Renal cortex interstitium (tissue), 11 donors: Measurements from ENCODE around the gene PPP1R12A. TPM values are rescaled to one million over a fixed set of nuclear protein-coding genes. Genes with fewer than 3 reads are reported as not detected.
A peak's percentile ranks its signal among the peaks of the same experiment; 100 is the strongest.

Experiments used
- DNase-seq, 11 donors: peaks; one replicate each; pipeline ENCODE4 v3.0.0-alpha.2; 2013; ENCODE audit warnings: low read depth in 9 of 11, low spot score in 4 of 11; ENCODE audit errors: extremely low read depth in 1 of 11
- polyA plus RNA-seq, 3 donors: library from polyadenylated mRNA; unstranded; fragments of 120-200 nt; gene quantifications; one replicate each; pipeline ENCODE4 v1.2.1, GENCODE V29; 2013; ENCODE audit not compliant: insufficient read length in 3 of 3

The PPP1R12A gene
- polyA plus RNA-seq, 3 donors = 93.4 to 124 (median 113) TPM

DNA sequence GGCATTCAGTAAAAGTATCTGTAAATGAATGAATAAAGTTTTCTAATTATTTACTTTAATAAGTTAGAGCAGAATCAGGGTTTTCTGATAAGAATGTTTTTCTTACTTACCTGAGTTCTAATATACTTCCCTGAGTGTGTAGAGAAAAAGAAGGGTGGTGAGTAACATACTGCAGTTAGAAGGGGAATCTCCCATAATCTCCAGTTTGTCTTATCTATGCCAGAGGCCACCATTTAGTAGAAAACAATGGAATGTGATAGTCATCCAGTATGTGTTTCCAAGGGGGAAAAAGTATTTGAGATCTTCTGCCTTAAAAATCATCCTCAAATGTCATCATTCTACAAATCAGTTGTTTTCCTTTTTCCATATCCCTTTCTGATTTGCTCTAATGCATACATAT lies 187.6 kb downstream of the PPP1R12A start:
- DNase-seq = no peak

DNA sequence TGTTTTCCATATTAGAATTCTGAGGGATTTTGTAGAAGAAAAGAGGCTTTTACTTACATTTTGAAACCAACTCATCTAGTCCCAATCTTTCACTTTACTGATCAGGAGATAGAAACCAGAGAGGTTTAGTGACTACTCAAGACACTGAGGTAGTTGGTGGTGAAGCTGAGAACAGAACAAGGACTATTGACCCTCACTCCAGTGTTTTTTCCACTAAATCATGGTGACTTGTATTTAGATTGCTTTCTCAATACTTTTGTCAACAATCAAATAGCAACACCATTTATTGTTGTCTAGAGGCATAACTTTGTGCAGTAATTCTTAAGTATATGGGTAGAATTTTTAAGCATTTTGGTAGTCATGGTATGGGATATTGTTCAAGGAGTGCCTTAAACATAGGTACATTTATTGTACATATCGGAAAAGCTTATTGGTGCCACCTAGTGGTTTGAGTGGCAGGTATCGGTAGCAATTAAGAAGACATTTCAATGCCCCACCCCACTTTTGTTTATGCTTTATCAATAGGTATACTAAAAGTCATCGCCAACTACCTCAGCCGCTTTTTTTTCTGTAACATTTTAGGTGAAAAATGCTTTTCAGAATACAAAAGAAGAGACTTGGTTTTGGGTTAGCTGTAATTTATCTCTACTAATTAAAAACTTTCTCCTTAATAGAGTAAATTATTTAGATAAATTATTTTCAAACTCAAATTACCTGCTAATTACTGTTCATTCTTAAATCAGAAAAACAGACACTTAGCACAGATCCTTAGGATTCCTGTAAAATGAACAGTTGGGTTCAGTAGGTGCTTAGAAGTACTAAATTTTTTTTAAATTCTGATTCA lies 196.8 kb downstream of the PPP1R12A start:
- DNase-seq = peak; percentile 19 to 44 (median 26)

DNA sequence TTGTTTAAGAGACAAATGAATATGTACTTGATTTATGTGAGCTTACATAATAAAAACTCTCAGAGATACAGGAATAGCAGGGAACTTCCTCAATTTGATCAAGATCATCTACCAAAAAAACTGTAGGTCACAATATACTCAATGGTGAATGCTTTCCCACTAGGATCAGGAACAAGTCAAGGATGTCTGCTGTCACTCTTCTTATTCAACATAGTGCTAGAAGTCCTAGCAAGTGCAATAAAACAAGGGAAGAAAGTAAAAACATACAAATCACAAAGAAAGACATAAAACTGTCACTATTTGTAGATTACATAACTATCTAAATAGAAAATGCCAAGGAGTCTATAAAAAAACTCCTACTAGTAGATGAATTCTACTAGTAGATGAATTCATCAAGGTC lies 202.3 kb downstream of the PPP1R12A start:
- DNase-seq = no peak

DNA sequence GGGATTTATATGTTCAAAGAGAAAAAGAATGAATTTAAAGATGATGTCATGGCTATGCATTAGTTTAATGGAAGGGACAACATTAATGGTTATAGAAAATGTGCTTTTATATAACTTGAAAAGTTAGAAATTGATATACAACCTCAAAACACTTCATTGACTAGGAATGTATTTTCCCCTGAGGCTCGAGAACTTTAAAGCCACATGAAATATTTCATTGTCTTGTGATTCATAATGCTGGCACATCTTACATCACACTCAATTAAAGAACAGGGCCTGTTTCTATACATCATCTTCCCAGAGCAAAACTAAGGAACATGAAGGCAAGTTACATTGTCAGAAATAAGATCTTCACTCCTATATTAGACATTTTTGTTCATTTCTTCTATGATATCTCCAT lies 208.9 kb downstream of the PPP1R12A start:
- DNase-seq = no peak

Other genes with a start within 250 kb of the PPP1R12A start
- gene PAWR, start 244.1 kb downstream of the PPP1R12A start, polyA plus RNA-seq = 100 to 1,000 TPM in 1 of 3 donors, 10 to 100 TPM in 2; 63.6 to 152 (median 91.1) TPM
- 1 to 10 TPM in 1 of 3 donors, under 1 TPM in 2; 0.59 to 1.4 (median 0.66) TPM for gene OTOGL, start 164.4 kb upstream of the PPP1R12A start, polyA plus RNA-seq